SU-DHL-6 (cell line): ENCODE measurements around the gene MED4.

ENCODE experiments used
- CTCF ChIP-seq: fragments of 200-600 bp; sonication (generic); IDR thresholded peaks from one replicate; pipeline ENCODE4 v1.5.1; 2017; ENCODE audit warnings: antibody characterized with exemption, mild to moderate bottlenecking, low read length, moderate library complexity; ENCODE audit not compliant: insufficient read depth, poor library complexity, severe bottlenecking
- EZH2phosphoT487 ChIP-seq: fragments of 200-600 bp; sonication (generic), shearing (Covaris generic); conservative IDR thresholded peaks from 2 replicates; pipeline ENCODE4 v1.6.1; 2018; ENCODE audit warnings: mild to moderate bottlenecking, antibody characterized with exemption, low read length, moderate library complexity, mixed read lengths

- no peak for TF ChIP-seq CTCF
- no peak for TF ChIP-seq EZH2phosphoT487
These were observed 54.0 kb downstream of the MED4 start for GRCh38 chr13:48040896-48041295.
